Lower lobe of right lung (tissue), 2 donors: ENCODE data around the gene ASB13. TPM values are rescaled to one million over a fixed set of nuclear protein-coding genes. Genes with fewer than 3 reads are reported as not detected.
A peak's percentile ranks its signal among the peaks of the same experiment; 100 is the strongest.

Experiments used
- ATAC-seq, 2 donors: fragments of 200-7000 bp; cut with Tn5 transposase; one replicate each; pipeline ENCODE4 v1.9.1; 2020 to 2022; ENCODE audit warnings: mild to moderate bottlenecking in 2 of 2, moderate library complexity in 2 of 2
- DNase-seq: peaks from one replicate; pipeline ENCODE4 v3.0.0-alpha.2; 2020
- H3K27ac ChIP-seq: fragments of 200-600 bp; one replicate; pipeline ENCODE4 v1.8.0; 2022
- H3K27me3 ChIP-seq: fragments of 200-600 bp; one replicate; pipeline ENCODE4 v1.8.0; 2022; ENCODE audit warnings: low read depth
- H3K36me3 ChIP-seq: fragments of 200-600 bp; one replicate; pipeline ENCODE4 v1.8.0; 2022; ENCODE audit warnings: mild to moderate bottlenecking
- H3K4me1 ChIP-seq: fragments of 200-600 bp; one replicate; pipeline ENCODE4 v1.8.0; 2022
- H3K4me3 ChIP-seq: fragments of 200-600 bp; one replicate; pipeline ENCODE4 v1.8.0; 2022; ENCODE audit warnings: mild to moderate bottlenecking
- H3K9me3 ChIP-seq: fragments of 200-600 bp; one replicate; pipeline ENCODE4 v1.8.0; 2022
- CTCF ChIP-seq: fragments of 200-600 bp; IDR thresholded peaks from one replicate; pipeline ENCODE4 v1.8.0; 2022; ENCODE audit warnings: antibody characterized with exemption, mild to moderate bottlenecking
- intact Hi-C: fragments of 100-400 bp; cut with DNase I; formaldehyde crosslinking; loops from one replicate; pipeline ENCODE4 v1.11.0; 2022
- total RNA-seq: library from RNA; stranded (reverse); fragmentation: NEBNext Ultra II Directional; extraction: Animal tissue kit (Norgen Biotek cat#: 25700); gene quantifications from one replicate; pipeline ENCODE4 v1.2.1, GENCODE V29; 2021
- donor health status: DM: no; HTN: yes; CAD: no; lungs with severe emphysema.

Gene ASB13
- total RNA-seq, 1 donor from 2014 or later = 27.6 TPM

- Histone ChIP-seq H3K4me1 (peaks cover 50% of the 10 kb centered on the region), H3K4me3 (no peak overlapping the region), H3K9me3 (no peaks in the 10 kb centered on the region), H3K36me3 (no peaks in the 10 kb centered on the region), H3K27me3 (no peaks in the 10 kb centered on the region), H3K27ac (no peak overlapping the region)
- TF ChIP-seq CTCF = no peak
- no peak for ATAC-seq
- DNase-seq = no peak
- intact Hi-C loops = no loop called here
Measured at GRCh38 chr10:5662708-5663579, 3.5 kb downstream of the ASB13 start.

GRCh38 chr10:5661043-5661442 is 5.4 kb downstream of the ASB13 start:
- DNase-seq (no peak), ATAC-seq (no peak)
- no peaks in the 10 kb centered on the region for H3K36me3 ChIP-seq
- no peaks in the 10 kb centered on the region for H3K9me3 ChIP-seq
- TF ChIP-seq CTCF = no peak
- H3K4me3 ChIP-seq = no peak overlapping the region
- intact Hi-C loops = no loop called here
- H3K4me1 ChIP-seq = peaks cover 42% of the 10 kb centered on the region
- no peak overlapping the region for H3K27ac ChIP-seq
- no peaks in the 10 kb centered on the region for H3K27me3 ChIP-seq

GRCh38 chr10:5659702-5660528 is 6.5 kb downstream of the ASB13 start:
- intact Hi-C loops = no loop called here
- Histone ChIP-seq H3K4me3 (no peak overlapping the region), H3K27me3 (no peaks in the 10 kb centered on the region), H3K27ac (no peak overlapping the region), H3K36me3 (no peaks in the 10 kb centered on the region), H3K4me1 (peaks cover 32% of the 10 kb centered on the region), H3K9me3 (no peaks in the 10 kb centered on the region)
- ATAC-seq = peak; percentile 78 to 88
- DNase-seq = peak; percentile 78
- no peak for TF ChIP-seq CTCF

- Histone ChIP-seq H3K4me3 (no peak overlapping the region), H3K36me3 (no peaks in the 10 kb centered on the region), H3K27me3 (no peaks in the 10 kb centered on the region), H3K4me1 (peaks cover 32% of the 10 kb centered on the region), H3K27ac (no peak overlapping the region), H3K9me3 (no peaks in the 10 kb centered on the region)
- ATAC-seq = peak in 1 of 2 donors; percentile 43
- intact Hi-C loops = no loop called here
- no peak for DNase-seq
- TF ChIP-seq CTCF = no peak
Measured at GRCh38 chr10:5658871-5659618, 7.3 kb downstream of the ASB13 start.
